Fibroblast of mammary gland (primary cell): ENCODE results near the gene CASTOR1.

Source experiments
- DNase-seq: peaks from one replicate; pipeline ENCODE4 v3.0.0-alpha.2; 2010; ENCODE audit warnings: low read depth
- H3K4me3 ChIP-seq: 2 replicates; pipeline ENCODE4 v1.5.1; 2011; ENCODE audit warnings: low read depth, mild to moderate bottlenecking, low read length, moderate library complexity; ENCODE audit not compliant: control insufficient read depth
- CTCF ChIP-seq: conservative IDR thresholded peaks from 2 replicates; pipeline ENCODE4 v1.5.1; 2011; ENCODE audit warnings: low read depth, low read length, inconsistent platforms; ENCODE audit not compliant: control insufficient read depth, insufficient read depth

The CASTOR1 gene

GRCh38 chr22:30280505-30280904 lies 8.8 kb downstream of the CASTOR1 start:
- no peak for DNase-seq
- no peak overlapping the region for H3K4me3 ChIP-seq
- no peak for TF ChIP-seq CTCF

GRCh38 chr22:30279932-30280331 lies 9.4 kb downstream of the CASTOR1 start:
- DNase-seq, result no peak
- no peak overlapping the region for H3K4me3 ChIP-seq
- TF ChIP-seq CTCF, result no peak

GRCh38 chr22:30279046-30279788 lies 10.1 kb downstream of the CASTOR1 start:
- TF ChIP-seq CTCF, result no peak
- peak; percentile 27 for DNase-seq
- no peak overlapping the region for H3K4me3 ChIP-seq

GRCh38 chr22:30277547-30278344 lies 11.6 kb downstream of the CASTOR1 start:
- peak; percentile 84 for DNase-seq
- no peak overlapping the region for H3K4me3 ChIP-seq
- TF ChIP-seq CTCF, result no peak

- DNase-seq, result no peak
- H3K4me3 ChIP-seq, result no peak overlapping the region
- TF ChIP-seq CTCF, result no peak
Measured at GRCh38 chr22:30276039-30276438, 13.3 kb downstream of the CASTOR1 start.

GRCh38 chr22:30275625-30276024 lies 13.7 kb downstream of the CASTOR1 start:
- TF ChIP-seq CTCF, result no peak
- no peak for DNase-seq

More at GRCh38 chr22:30275625-30276024, 13.7 kb downstream of the CASTOR1 start:
- no peak overlapping the region for H3K4me3 ChIP-seq
